H1 (cell line): Measurements from ENCODE around the gene CCS. TPM values are rescaled to one million over a fixed set of nuclear protein-coding genes. Genes with fewer than 3 reads are reported as not detected.

Source experiments
- CTCF ChIA-PET: fragments of 300-600 bp; sonication (Branson Sonifier 250); formaldehyde crosslinking; loops from one replicate; lab custom pipeline; 2021; ENCODE audit not compliant: partially characterized antibody; lab: Charles Lee
- POLR2A ChIA-PET: fragments of 300-600 bp; sonication (Branson Sonifier 250); formaldehyde crosslinking; loops from one replicate; lab custom pipeline; 2021; ENCODE audit warnings: inconsistent platforms; ENCODE audit not compliant: partially characterized antibody; lab: Charles Lee
- DNase-seq, 2 experiments: peaks; one replicate each; pipeline versions ENCODE4 v3.0.0 to v3.0.0-alpha.2; 2010 to 2022; ENCODE audit warnings: low spot score in 2 of 2, low read depth in 1 of 2, mixed read lengths in 1 of 2
- FAIRE-seq: peaks from 2 replicates; lab custom pipeline; 2011; peaks lifted over from hg19 to GRCh38; lab: Jason Lieb, UNC
- H2AFZ ChIP-seq: 2 replicates; pipeline ENCODE4 v1.8.1; 2012; ENCODE audit warnings: low read length, inconsistent platforms
- H2AK5ac ChIP-seq: 2 replicates; pipeline ENCODE4 v1.6.1; 2013; ENCODE audit warnings: low read depth, low read length
- H2BK120ac ChIP-seq: replicated peaks from 2 replicates; pipeline ENCODE3; 2013; ENCODE audit warnings: low read depth, low read length, inconsistent platforms
- H2BK12ac ChIP-seq: 2 replicates; pipeline ENCODE4 v1.6.1; 2013; ENCODE audit warnings: low read depth, low read length
- H2BK15ac ChIP-seq: 2 replicates; pipeline ENCODE4 v1.6.1; 2013; ENCODE audit warnings: low read length
- H2BK20ac ChIP-seq: 2 replicates; pipeline ENCODE4 v1.6.1; 2013; ENCODE audit warnings: low read length
- H2BK5ac ChIP-seq: 2 replicates; pipeline ENCODE4 v1.6.1; 2013; ENCODE audit warnings: low read depth, low read length
- H3K14ac ChIP-seq: 2 replicates; pipeline ENCODE4 v1.6.1; 2013; ENCODE audit warnings: inconsistent platforms; ENCODE audit not compliant: insufficient read length
- H3K18ac ChIP-seq: 2 replicates; pipeline ENCODE4 v1.6.1; 2013; ENCODE audit warnings: low read length; ENCODE audit errors: extremely low read depth
- H3K23ac ChIP-seq: 2 replicates; pipeline ENCODE4 v1.6.1; 2013; ENCODE audit warnings: inconsistent platforms; ENCODE audit not compliant: insufficient read length
- H3K23me2 ChIP-seq: 2 replicates; pipeline ENCODE4 v1.6.1; 2013; ENCODE audit warnings: low read depth, low read length
- H3K27ac ChIP-seq: 2 replicates; pipeline ENCODE4 v1.6.1; 2011; ENCODE audit warnings: low read depth, low read length, inconsistent platforms
- H3K27me3 ChIP-seq, 4 experiments: replicated peaks in 1 of 4; 1 replicate in 1 of 4; 2 replicates in 3 of 4; pipeline versions ENCODE4 v1.6.1 to v1.8.1; 2011 to 2013; ENCODE audit warnings: low read length in 3 of 4, mild to moderate bottlenecking in 3 of 4, inconsistent platforms in 2 of 4, mixed read lengths in 2 of 4, moderate library complexity in 1 of 4; ENCODE audit not compliant: control insufficient read depth in 3 of 4, insufficient read depth in 3 of 4; ENCODE audit errors: extremely low read depth in 1 of 4
- H3K36me3 ChIP-seq, 4 experiments: 2 replicates each; pipeline versions ENCODE4 v1.6.1 to v1.8.1; 2011 to 2013; ENCODE audit warnings: mild to moderate bottlenecking in 4 of 4, low read length in 3 of 4, moderate library complexity in 2 of 4, control low read depth in 1 of 4, inconsistent platforms in 1 of 4; ENCODE audit not compliant: insufficient read depth in 4 of 4, control insufficient read depth in 2 of 4
- H3K4ac ChIP-seq: replicated peaks from 2 replicates; pipeline ENCODE3; 2013; ENCODE audit warnings: low read length, low read depth, mixed read lengths, inconsistent platforms; ENCODE audit not compliant: insufficient read length
- H3K4me1 ChIP-seq, 4 experiments: replicated peaks in 1 of 4; 1 replicate in 1 of 4; 2 replicates in 3 of 4; pipeline versions ENCODE4 v1.6.1 to v1.8.1; 2011 to 2013; ENCODE audit warnings: low read length in 3 of 4, inconsistent platforms in 2 of 4, mixed read lengths in 1 of 4; ENCODE audit not compliant: insufficient read depth in 4 of 4, control insufficient read depth in 3 of 4
- H3K4me2 ChIP-seq, 2 experiments: 2 replicates each; pipeline versions ENCODE4 v1.6.1 to v1.8.1; 2011 to 2013; ENCODE audit warnings: low read depth in 2 of 2, low read length in 2 of 2, control low read depth in 1 of 2, inconsistent platforms in 1 of 2, mild to moderate bottlenecking in 1 of 2; ENCODE audit not compliant: insufficient read depth in 1 of 2
- H3K4me3 ChIP-seq, 4 experiments: fragments of 200-600, 300-600 bp in 1 of 4; sonication (generic), shearing (Covaris generic), sonication (Bioruptor Twin) in 1 of 4; 2 replicates each; pipeline versions ENCODE4 v1.5.1 to v1.8.1; 2011 to 2016; ENCODE audit warnings: low read length in 4 of 4, low read depth in 3 of 4, control low read depth in 2 of 4, inconsistent platforms in 2 of 4, mild to moderate bottlenecking in 2 of 4, mixed read lengths in 1 of 4, moderate library complexity in 1 of 4; ENCODE audit not compliant: insufficient read depth in 2 of 4; ENCODE audit errors: extremely low read depth in 1 of 4
- H3K56ac ChIP-seq: replicated peaks from 2 replicates; pipeline ENCODE3; 2013; ENCODE audit warnings: low read depth, mild to moderate bottlenecking, mixed read lengths, low read length, inconsistent platforms; ENCODE audit not compliant: insufficient read length
- H3K79me1 ChIP-seq: 2 replicates; pipeline ENCODE4 v1.6.1; 2013; ENCODE audit warnings: low read depth, low read length, control low read depth
- H3K79me2 ChIP-seq, 2 experiments: 2 replicates each; pipeline versions ENCODE4 v1.6.1 to v1.8.1; 2012 to 2013; ENCODE audit warnings: low read length in 2 of 2, mild to moderate bottlenecking in 2 of 2, inconsistent platforms in 1 of 2; ENCODE audit not compliant: insufficient read depth in 2 of 2, control insufficient read depth in 1 of 2
- H3K9ac ChIP-seq, 4 experiments: replicated peaks in 1 of 4; 1 replicate in 1 of 4; 2 replicates in 3 of 4; pipeline versions ENCODE4 v1.6.1 to v1.8.1; 2011 to 2013; ENCODE audit warnings: low read depth in 3 of 4, low read length in 3 of 4, control low read depth in 2 of 4, mild to moderate bottlenecking in 2 of 4, moderate library complexity in 2 of 4, inconsistent platforms in 1 of 4; ENCODE audit errors: extremely low read depth in 1 of 4
- H3K9me3 ChIP-seq, 2 experiments: 2 replicates each; pipeline versions ENCODE4 v1.6.1 to v1.8.1; 2012 to 2013; ENCODE audit warnings: mild to moderate bottlenecking in 2 of 2, moderate library complexity in 2 of 2, control low read depth in 1 of 2, inconsistent platforms in 1 of 2, low read depth in 1 of 2, low read length in 1 of 2, mixed read lengths in 1 of 2; ENCODE audit not compliant: insufficient read depth in 2 of 2
- H4K20me1 ChIP-seq, 2 experiments: replicated peaks in 1 of 2; 2 replicates each; pipeline versions ENCODE3 to v1.8.1; 2011 to 2013; ENCODE audit warnings: inconsistent platforms in 2 of 2, low read length in 2 of 2, mild to moderate bottlenecking in 1 of 2; ENCODE audit not compliant: insufficient read depth in 2 of 2, control insufficient read depth in 1 of 2
- H4K5ac ChIP-seq: 2 replicates; pipeline ENCODE4 v1.6.1; 2013; ENCODE audit warnings: low read length, low read depth, mixed read lengths, inconsistent platforms; ENCODE audit not compliant: insufficient read length
- H4K8ac ChIP-seq: 2 replicates; pipeline ENCODE4 v1.8.0; 2013; ENCODE audit warnings: mild to moderate bottlenecking, moderate library complexity, low read length, inconsistent platforms; ENCODE audit not compliant: insufficient read depth; ENCODE audit errors: extremely low read depth
- H4K91ac ChIP-seq: replicated peaks from 2 replicates; pipeline ENCODE3; 2013; ENCODE audit warnings: low read length, mixed read lengths, inconsistent platforms; ENCODE audit not compliant: insufficient read length
- HDAC2 ChIP-seq, 2 experiments: fragments of 300-600 bp in 1 of 2; sonication (generic) in 1 of 2; IDR thresholded peaks; 2 replicates each; pipeline ENCODE4 v1.6.1; 2011 to 2012; ENCODE audit warnings: low read depth in 2 of 2, low read length in 2 of 2, mild to moderate bottlenecking in 2 of 2, moderate library complexity in 2 of 2, borderline replicate concordance in 1 of 2, inconsistent platforms in 1 of 2
- KDM1A ChIP-seq: fragments of 200-600, 300-600 bp; sonication (generic); IDR thresholded peaks from 2 replicates; pipeline ENCODE4 v1.7.1; 2016; ENCODE audit warnings: mild to moderate bottlenecking, low read length, borderline replicate concordance
- SRF ChIP-seq: IDR thresholded peaks from 2 replicates; pipeline ENCODE4 v1.6.1; 2011; ENCODE audit warnings: mild to moderate bottlenecking, low read depth, low read length, moderate library complexity
- YY1 ChIP-seq: IDR thresholded peaks from 2 replicates; pipeline ENCODE4 v1.6.1; 2011; ENCODE audit warnings: low read depth, mild to moderate bottlenecking, low read length
- WGBS, 2 experiments: shearing (Covaris generic) in 1 of 2; methylation state at CpG; one replicate each; pipeline versions ENCODE4 v1.1.6 to v1.1.7; 2013 to 2015; ENCODE audit warnings: low lambda C conversion rate in 2 of 2, mixed read lengths in 2 of 2, inconsistent platforms in 1 of 2, low coverage in 1 of 2, missing lambda C conversion rate in 1 of 2; ENCODE audit not compliant: insufficient replicate concordance in 2 of 2, insufficient coverage in 1 of 2, insufficient read length in 1 of 2; ENCODE audit errors: extremely low coverage in 1 of 2, missing lambda C conversion rate in 1 of 2; 5-methylcytosine and 5-hydroxymethylcytosine counted together
- polyA plus RNA-seq, 7 experiments: library from polyadenylated mRNA; depleted of rRNA in 3 of 7; stranded (reverse) in 5 of 7; unstranded in 2 of 7; fragments of >200 nt in 5 of 7; fragments of 200-250 nt in 2 of 7; gene quantifications; 1 replicate in 5 of 7; 2 replicates in 1 of 7; 4 replicates in 1 of 7; pipeline versions ENCODE4 v1.2.1 to v1.2.3, GENCODE V29; 2011 to 2013; ENCODE audit warnings: missing spikeins in 2 of 7, mixed read lengths in 2 of 7
- total RNA-seq: library from RNA; stranded (reverse); fragmentation: NEBNext Ultra II Directional; extraction: Animal tissue kit (Norgen Biotek cat#: 25700); gene quantifications from 2 replicates; pipeline ENCODE4 v1.2.1, GENCODE V29; 2021

The CCS gene
- total and polyA plus RNA-seq, 2 of the 8 experiments (the other 6 are each of a cell fraction or from before 2014, with no cell fraction given): 37.1 to 37.7 TPM

DNA sequence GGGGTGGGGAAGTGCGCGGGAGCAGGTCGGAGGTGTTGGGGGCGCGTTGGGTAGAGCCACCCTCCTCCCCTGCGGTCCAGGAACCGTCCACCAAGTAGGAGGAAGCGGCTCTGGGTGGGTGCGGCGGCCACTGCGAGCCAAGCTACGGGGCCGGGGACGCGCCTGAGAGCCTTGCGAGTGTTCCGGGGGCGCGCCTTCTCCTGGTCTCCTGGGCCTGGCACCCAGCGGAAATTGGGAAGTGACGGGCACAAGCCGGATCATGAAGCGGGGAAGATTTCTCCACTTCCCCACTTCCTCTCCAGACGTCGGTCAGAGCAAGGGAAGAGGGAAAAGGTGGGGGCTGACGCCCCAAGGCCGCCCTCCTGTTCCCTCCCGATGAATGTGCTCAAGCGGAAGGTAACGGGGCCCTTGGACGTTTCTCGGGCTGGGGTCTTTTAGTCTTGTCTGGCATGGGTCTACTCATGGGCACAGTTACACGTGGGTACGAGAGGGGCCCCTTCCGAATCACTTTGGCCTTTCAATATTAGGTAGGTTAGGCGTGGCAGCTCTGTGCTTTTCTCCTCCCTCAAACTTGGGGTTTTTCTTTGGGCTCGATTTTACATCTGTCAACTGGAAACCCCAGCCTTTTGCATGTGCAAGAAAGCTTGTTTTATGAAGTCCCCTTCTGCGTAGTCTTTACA, 24.3 kb downstream of the CCS start:
- H3K27ac ChIP-seq: peak overlapping the region; percentile 98
- no peak overlapping the region for H2BK20ac ChIP-seq
- peaks cover 30 to 35% of the 10 kb centered on the region in 2 experiments for H4K20me1 ChIP-seq
- WGBS, 2 experiments: 4% methylated on average over 32 of the region's 38 CpGs; no CpG with 5 or more reads in 1 of the 2 experiments
- peak overlapping the region; percentile 100; the same call in 1 of the 2 replicates for H2BK5ac ChIP-seq
- DNase-seq (no peak), FAIRE-seq (no peak)
- H3K4me3 ChIP-seq: peak overlapping the region; percentile 81 to 99 (median 92)
- H2BK12ac ChIP-seq: no peak overlapping the region; the same call in 1 of the 2 replicates
- no peak overlapping the region for H3K4ac ChIP-seq
- peaks cover 47 to 58% of the 10 kb centered on the region in 2 experiments for H3K79me2 ChIP-seq
- peak overlapping the region; percentile 19; the same call in 1 of the 2 replicates for H4K8ac ChIP-seq
- ChIA-PET CTCF (interaction anchor here (0.7 to 3.2 kb wide), 6 partner anchors 10 to 122 kb away, joined by 3 to 14 read pairs (median 4); partner anchors contain the start of genes CCDC87 and CCS), POLR2A (interaction anchor here (0.6 to 66.2 kb wide), 26 partner anchors 4 to 340 kb away, joined by 3 to 2165 read pairs (median 6); partner anchors contain the start of genes ACTN3, BBS1, CCDC87 and CCS)
- H4K91ac ChIP-seq: peak overlapping the region; percentile 10
- H3K79me1 ChIP-seq: no peaks in the 10 kb centered on the region; the same call in none of the 2 replicates
- H3K23me2 ChIP-seq: peaks cover 11% of the 10 kb centered on the region
- no peak overlapping the region for H3K14ac ChIP-seq
- H4K5ac ChIP-seq: no peak overlapping the region
- H3K9me3 ChIP-seq: no peaks in the 10 kb centered on the region
- no peak overlapping the region; the same call in 1 of the 2 replicates for H3K18ac ChIP-seq
- H3K9ac ChIP-seq: peak overlapping the region; percentile 86 to 99 (median 94)
- peak overlapping the region; percentile 86 to 94 for H3K4me2 ChIP-seq
- no peak overlapping the region for H3K56ac ChIP-seq
- no peak overlapping the region for H2BK120ac ChIP-seq
- TF ChIP-seq KDM1A (no peak), YY1 (no peak), HDAC2 (IDR thresholded peaks at IDR 0.05; ENCODE audit: borderline replicate concordance in 1 of 2, low read depth in 2 of 2, low read length in 2 of 2) (0 out of 4 replicates have a peak, but pooled peaks of 1 of the 2 experiments have one; percentile 6), SRF (no peak)
- H2BK15ac ChIP-seq: no peak overlapping the region
- no peak overlapping the region for H2AFZ ChIP-seq
- no peaks in the 10 kb centered on the region for H3K27me3 ChIP-seq
- H2AK5ac ChIP-seq: no peak overlapping the region
- peaks cover 2 to 32% (median 10%) of the 10 kb centered on the region in 4 experiments; a peak in 5 of 8 replicates for H3K36me3 ChIP-seq
- peaks cover 0 to 15% (median 3%) of the 10 kb centered on the region in 4 experiments; a peak in 4 of 7 replicates for H3K4me1 ChIP-seq
- no peak overlapping the region for H3K23ac ChIP-seq
